ENCODE results near the gene COL26A1. TPM values are rescaled to one million over a fixed set of nuclear protein-coding genes. Genes with fewer than 3 reads are reported as not detected.

The COL26A1 gene
- total RNA-seq, 1 donor from 2014 or later, result not detected

GRCh38 chr7:101533103-101533465 lies 170.4 kb downstream of the COL26A1 start:
- intact Hi-C loops (cut with micrococcal nuclease), result no loop called here
- H3K4me3 Mint-ChIP-seq, result no peak overlapping the region
- H3K27ac Mint-ChIP-seq, result no peak overlapping the region
- H3K4me1 Mint-ChIP-seq, result no peaks in the 10 kb centered on the region
- peaks cover 20% of the 10 kb centered on the region for H3K27me3 Mint-ChIP-seq
- DNase-seq (no peak), ATAC-seq (ENCODE audit: low read depth) (no peak)
- ChIA-PET POLR2A (no interaction called here), CTCF (no interaction called here)
- no peaks in the 10 kb centered on the region for H3K9me3 Mint-ChIP-seq
- H3K36me3 Mint-ChIP-seq (ENCODE audit: low read depth), result no peaks in the 10 kb centered on the region
- no peak for TF ChIP-seq CTCF (IDR thresholded peaks at IDR 0.05)

GRCh38 chr7:101534015-101534803 lies 171.5 kb downstream of the COL26A1 start:
- no peaks in the 10 kb centered on the region for H3K9me3 Mint-ChIP-seq
- intact Hi-C loops (cut with micrococcal nuclease), result no loop called here
- no peak for DNase-seq
- CTCF ChIA-PET, result no interaction called here
- H3K4me3 Mint-ChIP-seq, result no peak overlapping the region
- H3K4me1 Mint-ChIP-seq, result no peaks in the 10 kb centered on the region
- no peak for TF ChIP-seq CTCF (IDR thresholded peaks at IDR 0.05)
- H3K36me3 Mint-ChIP-seq (ENCODE audit: low read depth), result no peaks in the 10 kb centered on the region
- POLR2A ChIA-PET, result interaction anchor here (0.6 kb wide), 1 partner anchor 1014 kb away, joined by 7 read pairs; no protein-coding TSS in a partner anchor
- ATAC-seq (ENCODE audit: low read depth), result no peak
- no peak overlapping the region for H3K27ac Mint-ChIP-seq
- peaks cover 19% of the 10 kb centered on the region for H3K27me3 Mint-ChIP-seq

- intact Hi-C loops (cut with micrococcal nuclease), result no loop called here
- TF ChIP-seq CTCF (IDR thresholded peaks at IDR 0.05), result no peak
- CTCF ChIA-PET, result no interaction called here
- Mint-ChIP-seq H3K27me3 (peaks cover 15% of the 10 kb centered on the region), H3K4me3 (no peak overlapping the region), H3K9me3 (no peaks in the 10 kb centered on the region), H3K4me1 (no peaks in the 10 kb centered on the region), H3K36me3 (ENCODE audit: low read depth) (no peaks in the 10 kb centered on the region), H3K27ac (no peak overlapping the region)
- ATAC-seq (ENCODE audit: low read depth), result no peak
- POLR2A ChIA-PET, result no interaction called here
- DNase-seq, result no peak
These were observed 172.2 kb downstream of the COL26A1 start for GRCh38 chr7:101534873-101535272.

GRCh38 chr7:101535351-101535751 lies 172.7 kb downstream of the COL26A1 start:
- Mint-ChIP-seq H3K27ac (no peak overlapping the region), H3K36me3 (ENCODE audit: low read depth) (no peaks in the 10 kb centered on the region), H3K4me1 (no peaks in the 10 kb centered on the region), H3K9me3 (no peaks in the 10 kb centered on the region), H3K4me3 (no peak overlapping the region), H3K27me3 (peaks cover 12% of the 10 kb centered on the region)
- ChIA-PET CTCF (no interaction called here), POLR2A (no interaction called here)
- ATAC-seq (ENCODE audit: low read depth) (no peak), DNase-seq (no peak)
- no peak for TF ChIP-seq CTCF (IDR thresholded peaks at IDR 0.05)
- intact Hi-C loops (cut with micrococcal nuclease), result no loop called here

GRCh38 chr7:101536232-101536631 lies 173.6 kb downstream of the COL26A1 start:
- H3K4me3 Mint-ChIP-seq, result no peak overlapping the region
- no peaks in the 10 kb centered on the region for H3K9me3 Mint-ChIP-seq
- TF ChIP-seq CTCF (IDR thresholded peaks at IDR 0.05), result no peak
- H3K27me3 Mint-ChIP-seq, result peaks cover 12% of the 10 kb centered on the region
- ATAC-seq (ENCODE audit: low read depth) (no peak), DNase-seq (no peak)
- H3K27ac Mint-ChIP-seq, result no peak overlapping the region
- ChIA-PET CTCF (no interaction called here), POLR2A (no interaction called here)
- H3K36me3 Mint-ChIP-seq (ENCODE audit: low read depth), result no peaks in the 10 kb centered on the region
- H3K4me1 Mint-ChIP-seq, result no peaks in the 10 kb centered on the region
- intact Hi-C loops (cut with micrococcal nuclease), result no loop called here

All from activated B cell treated with CpG ODN at 0.5 μM for 24 hours (primary cell).